ENCODE data around the gene KCNG2. TPM values are rescaled to one million over a fixed set of nuclear protein-coding genes. Genes with fewer than 3 reads are reported as not detected.

KCNG2 gene
- total RNA-seq, 2 experiments from 2014 or later = not detected

DNA sequence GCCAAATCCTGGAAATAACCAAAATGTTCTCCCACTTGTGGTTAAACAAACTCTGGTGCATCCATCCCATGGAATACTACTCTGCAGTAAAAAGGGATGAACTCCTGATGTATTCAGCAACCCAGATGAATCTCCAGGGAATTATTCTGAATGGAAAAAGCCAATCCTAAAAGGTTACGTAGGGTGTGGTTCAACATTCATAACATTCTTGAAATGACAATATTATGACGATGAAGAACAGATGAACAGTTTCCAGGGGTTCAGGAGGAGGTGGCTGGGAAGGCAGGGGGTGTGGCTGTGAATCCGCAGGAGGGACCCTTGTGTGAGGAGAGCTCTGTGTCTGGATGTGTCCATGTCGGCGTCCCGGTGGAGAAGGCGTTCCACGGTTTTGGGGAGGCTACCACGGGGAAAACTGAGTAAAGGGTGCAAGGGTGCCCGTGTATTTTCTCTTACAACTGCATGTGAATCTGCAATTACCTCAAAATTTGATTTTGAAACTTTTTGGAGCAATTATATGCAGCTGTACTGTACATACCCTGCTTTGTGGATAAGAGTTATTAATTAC, 47.3 kb downstream of the KCNG2 start:
- TF ChIP-seq, protein P1, sequence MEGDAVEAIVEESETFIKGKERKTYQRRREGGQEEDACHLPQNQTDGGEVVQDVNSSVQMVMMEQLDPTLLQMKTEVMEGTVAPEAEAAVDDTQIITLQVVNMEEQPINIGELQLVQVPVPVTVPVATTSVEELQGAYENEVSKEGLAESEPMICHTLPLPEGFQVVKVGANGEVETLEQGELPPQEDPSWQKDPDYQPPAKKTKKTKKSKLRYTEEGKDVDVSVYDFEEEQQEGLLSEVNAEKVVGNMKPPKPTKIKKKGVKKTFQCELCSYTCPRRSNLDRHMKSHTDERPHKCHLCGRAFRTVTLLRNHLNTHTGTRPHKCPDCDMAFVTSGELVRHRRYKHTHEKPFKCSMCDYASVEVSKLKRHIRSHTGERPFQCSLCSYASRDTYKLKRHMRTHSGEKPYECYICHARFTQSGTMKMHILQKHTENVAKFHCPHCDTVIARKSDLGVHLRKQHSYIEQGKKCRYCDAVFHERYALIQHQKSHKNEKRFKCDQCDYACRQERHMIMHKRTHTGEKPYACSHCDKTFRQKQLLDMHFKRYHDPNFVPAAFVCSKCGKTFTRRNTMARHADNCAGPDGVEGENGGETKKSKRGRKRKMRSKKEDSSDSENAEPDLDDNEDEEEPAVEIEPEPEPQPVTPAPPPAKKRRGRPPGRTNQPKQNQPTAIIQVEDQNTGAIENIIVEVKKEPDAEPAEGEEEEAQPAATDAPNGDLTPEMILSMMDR (IDR thresholded peaks at IDR 0.05) = no peak
- Mint-ChIP-seq H3K27me3 (peaks cover 4% of the 10 kb centered on the region), H3K4me1 (ENCODE audit: low read depth) (peaks cover 3% of the 10 kb centered on the region), H3K36me3 (ENCODE audit: low read depth) (no peaks in the 10 kb centered on the region), H3K9me3 (peaks cover 7% of the 10 kb centered on the region), H3K4me3 (no peak overlapping the region), H3K27ac (no peak overlapping the region)
- ChIA-PET POLR2A (interaction anchor here (0.6 kb wide), 1 partner anchor 31 kb away, joined by 3 read pairs; no protein-coding TSS in a partner anchor), CTCF (no interaction called here)
- DNase-seq (no peak), ATAC-seq (no peak)
- intact Hi-C loops (cut with micrococcal nuclease) = no loop called here

DNA sequence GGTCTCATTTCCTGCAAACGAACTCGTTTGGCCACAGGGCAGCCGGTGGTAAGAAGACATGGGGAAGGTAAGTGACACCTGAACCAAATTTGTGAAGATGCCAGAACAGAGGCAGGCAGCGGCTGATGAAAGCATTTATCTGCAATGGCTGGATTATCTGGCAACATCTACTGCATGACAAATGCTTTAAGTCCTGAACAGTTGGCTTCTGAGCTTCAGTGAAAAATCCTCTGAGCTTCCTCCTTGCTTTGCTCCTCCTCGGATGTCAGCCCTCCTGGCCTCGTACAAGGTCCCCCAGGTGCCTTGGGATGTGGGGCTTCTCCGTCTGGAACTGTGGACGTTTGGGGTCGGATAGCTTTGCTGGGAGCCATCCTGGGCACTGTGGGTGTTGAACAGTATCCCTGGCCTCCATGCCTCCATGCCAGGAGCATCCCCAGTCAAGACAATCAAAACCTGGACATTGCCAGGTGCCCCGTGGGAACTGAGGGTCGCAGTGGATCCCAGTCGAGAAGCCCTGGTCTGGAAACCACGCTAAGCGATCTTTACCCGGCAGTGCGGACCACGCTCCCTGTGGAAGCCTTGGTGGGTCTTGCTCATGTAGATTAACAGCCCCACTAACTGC, 49.3 kb downstream of the KCNG2 start:
- H3K4me1 Mint-ChIP-seq (ENCODE audit: low read depth) = peaks cover 3% of the 10 kb centered on the region
- H3K27ac Mint-ChIP-seq = no peak overlapping the region
- intact Hi-C loops (cut with micrococcal nuclease) = no loop called here
- H3K27me3 Mint-ChIP-seq = peaks cover 1% of the 10 kb centered on the region
- ChIA-PET POLR2A (no interaction called here), CTCF (no interaction called here)
- H3K9me3 Mint-ChIP-seq = peaks cover 4% of the 10 kb centered on the region
- no peak for DNase-seq
- H3K36me3 Mint-ChIP-seq (ENCODE audit: low read depth) = no peaks in the 10 kb centered on the region
- no peak for ATAC-seq
- no peak overlapping the region for H3K4me3 Mint-ChIP-seq
- TF ChIP-seq, protein P1 (IDR thresholded peaks at IDR 0.05) = no peak

DNA sequence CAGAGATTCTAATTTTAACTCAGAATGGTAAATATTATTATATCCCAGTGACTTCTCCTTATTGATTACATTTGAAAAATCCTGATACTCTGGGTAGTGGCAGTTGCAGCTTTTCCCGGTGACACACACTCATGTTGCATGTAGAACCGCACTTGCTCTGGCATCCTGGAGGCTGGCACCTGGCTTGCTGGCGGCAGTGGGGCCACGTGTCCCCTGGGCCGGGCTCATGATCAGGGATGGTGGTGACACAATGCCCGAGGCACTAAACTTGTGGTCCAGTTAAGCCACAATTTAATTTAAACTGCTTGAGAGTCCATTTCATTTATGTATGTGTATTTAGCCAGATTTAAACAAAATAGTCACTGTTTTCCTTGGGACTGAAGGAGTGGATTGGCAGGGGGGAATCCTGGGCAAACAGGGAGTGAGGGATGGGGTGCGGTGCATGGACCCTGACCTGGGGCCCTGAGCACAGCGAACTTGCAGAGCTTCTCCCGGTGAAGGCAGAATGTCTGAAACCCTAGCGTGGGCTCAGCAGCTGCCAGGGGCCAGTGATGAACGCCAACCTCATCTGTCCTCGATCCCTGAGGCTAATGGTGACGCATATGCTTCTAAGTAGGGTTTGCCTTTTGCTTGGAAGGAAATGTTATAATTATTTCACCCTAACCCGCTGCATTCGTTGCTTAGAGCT, 50.0 kb downstream of the KCNG2 start:
- no peak overlapping the region for H3K4me3 Mint-ChIP-seq
- no peak for DNase-seq
- no peaks in the 10 kb centered on the region for H3K36me3 Mint-ChIP-seq (ENCODE audit: low read depth)
- peaks cover 3% of the 10 kb centered on the region for H3K4me1 Mint-ChIP-seq (ENCODE audit: low read depth)
- intact Hi-C loops (cut with micrococcal nuclease) = no loop called here
- H3K9me3 Mint-ChIP-seq = peaks cover under 1% of the 10 kb centered on the region
- no peak overlapping the region for H3K27ac Mint-ChIP-seq
- TF ChIP-seq, protein P1 (IDR thresholded peaks at IDR 0.05) = no peak
- ChIA-PET CTCF (no interaction called here), POLR2A (no interaction called here)
- ATAC-seq = no peak
- no peaks in the 10 kb centered on the region for H3K27me3 Mint-ChIP-seq

DNA sequence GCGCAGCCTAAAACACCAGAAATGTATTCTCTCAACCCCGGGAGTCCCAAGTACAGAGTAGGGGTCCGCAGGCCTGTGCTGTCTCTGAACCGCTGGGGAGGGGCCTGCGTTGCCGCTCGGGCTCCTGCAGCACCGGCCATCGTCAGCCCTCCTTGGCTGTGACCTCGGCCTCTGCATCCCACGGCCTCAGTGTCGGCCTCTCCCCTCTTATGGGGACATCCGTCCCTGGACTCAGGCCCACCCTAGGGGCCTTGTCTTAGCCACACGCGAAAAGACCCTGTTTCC, 50.5 kb downstream of the KCNG2 start:
- Mint-ChIP-seq H3K27ac (no peak overlapping the region), H3K36me3 (ENCODE audit: low read depth) (no peaks in the 10 kb centered on the region), H3K9me3 (no peaks in the 10 kb centered on the region), H3K4me3 (no peak overlapping the region), H3K4me1 (ENCODE audit: low read depth) (peaks cover 3% of the 10 kb centered on the region), H3K27me3 (no peaks in the 10 kb centered on the region)
- TF ChIP-seq, protein P1 (IDR thresholded peaks at IDR 0.05) = no peak
- intact Hi-C loops (cut with micrococcal nuclease) = no loop called here
- ATAC-seq (no peak), DNase-seq (no peak)
- ChIA-PET POLR2A (no interaction called here), CTCF (no interaction called here)

DNA sequence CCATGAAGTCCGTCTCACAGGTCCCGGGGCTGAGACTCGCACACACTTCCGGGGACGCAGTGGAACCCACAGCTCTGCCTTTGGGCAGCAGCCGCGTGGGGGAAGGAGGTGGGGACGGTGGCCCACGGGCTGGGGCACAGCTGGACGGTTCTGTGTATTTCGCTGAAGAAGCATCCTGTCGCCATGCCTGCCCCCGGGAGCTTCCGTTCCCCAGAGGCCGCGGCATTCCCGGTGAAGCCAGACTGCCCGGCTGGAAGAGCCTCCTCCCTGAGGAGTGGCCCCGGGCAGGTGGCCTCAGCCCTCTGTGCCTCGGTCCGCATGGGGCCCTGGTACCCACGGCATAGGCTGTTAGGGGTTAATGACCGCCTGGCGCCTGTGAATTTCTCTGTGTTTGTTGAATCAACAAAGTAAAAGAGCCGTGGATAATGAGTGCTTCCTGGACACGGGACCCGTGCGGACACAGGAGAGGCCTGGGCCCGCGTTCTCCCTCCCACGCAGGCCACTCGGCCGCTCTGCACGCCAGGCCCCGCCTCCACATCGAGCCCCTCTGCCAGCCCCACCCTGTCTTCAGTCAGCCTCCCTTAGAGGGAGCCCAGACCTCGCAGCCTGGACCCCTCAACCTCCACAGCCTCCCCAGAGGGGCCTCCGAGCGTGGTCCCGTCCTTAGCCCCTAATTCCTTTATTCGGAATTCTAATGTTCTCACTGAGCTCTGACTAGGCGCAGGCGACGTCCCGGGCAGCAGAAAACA, 51.0 kb downstream of the KCNG2 start:
- H3K4me1 Mint-ChIP-seq (ENCODE audit: low read depth) = peaks cover 3% of the 10 kb centered on the region
- H3K9me3 Mint-ChIP-seq = no peaks in the 10 kb centered on the region
- TF ChIP-seq, protein P1 (IDR thresholded peaks at IDR 0.05) = no peak
- no peaks in the 10 kb centered on the region for H3K27me3 Mint-ChIP-seq
- ChIA-PET POLR2A (no interaction called here), CTCF (no interaction called here)
- no peak for DNase-seq
- intact Hi-C loops (cut with micrococcal nuclease) = no loop called here
- no peak overlapping the region for H3K27ac Mint-ChIP-seq
- no peak for ATAC-seq
- no peak overlapping the region for H3K4me3 Mint-ChIP-seq
- no peaks in the 10 kb centered on the region for H3K36me3 Mint-ChIP-seq (ENCODE audit: low read depth)
